Suprapubic skin (tissue), 4 donors: ENCODE measurements around the gene FOXO3. TPM values are rescaled to one million over a fixed set of nuclear protein-coding genes. Genes with fewer than 3 reads are reported as not detected.
A peak's percentile ranks its signal among the peaks of the same experiment; 100 is the strongest.

ENCODE experiments used
- DNase-seq, 2 donors: peaks; one replicate each; pipeline ENCODE4 v3.0.0-alpha.2; 2019; ENCODE audit warnings: low spot score in 2 of 2
- H3K27ac ChIP-seq: fragments of 200-600 bp; sonication (generic); one replicate; pipeline ENCODE4 v1.5.1; 2019
- H3K27me3 ChIP-seq: fragments of 200-600 bp; sonication (generic); one replicate; pipeline ENCODE4 v1.5.1; 2019
- H3K36me3 ChIP-seq: fragments of 200-600 bp; sonication (generic); one replicate; pipeline ENCODE4 v1.5.1; 2019
- H3K4me1 ChIP-seq: fragments of 200-600 bp; sonication (generic); one replicate; pipeline ENCODE4 v1.5.1; 2019
- H3K4me3 ChIP-seq: fragments of 200-600 bp; sonication (generic); one replicate; pipeline ENCODE4 v1.5.1; 2019; ENCODE audit warnings: mild to moderate bottlenecking
- H3K9me3 ChIP-seq: fragments of 200-600 bp; sonication (generic); one replicate; pipeline ENCODE4 v1.5.1; 2019
- CTCF ChIP-seq, 2 donors: fragments of 200-600 bp in 1 of 2; fragments of 450-650 bp in 1 of 2; sonication (generic) in 1 of 2; IDR thresholded peaks; one replicate each; pipeline ENCODE4 v1.5.1; 2016 to 2019; ENCODE audit warnings: antibody characterized with exemption in 2 of 2, mild to moderate bottlenecking in 1 of 2, moderate library complexity in 1 of 2
- EP300 ChIP-seq: sonication (generic); formaldehyde crosslinking; IDR thresholded peaks from one replicate; pipeline ENCODE4 v1.6.1; 2017; ENCODE audit warnings: antibody characterized with exemption
- POLR2A ChIP-seq, 2 donors: fragments of 450-650 bp; IDR thresholded peaks; one replicate each; pipeline ENCODE4 v1.6.1; 2017; ENCODE audit warnings: antibody characterized with exemption in 2 of 2, mild to moderate bottlenecking in 2 of 2, moderate library complexity in 2 of 2
- POLR2AphosphoS5 ChIP-seq, 3 donors: sonication (generic); formaldehyde crosslinking; IDR thresholded peaks; one replicate each; pipeline ENCODE4 v1.6.1; 2017; ENCODE audit warnings: antibody characterized with exemption in 3 of 3
- WGBS: methylation state at CpG from one replicate; pipeline ENCODE4 v1.1.5; 2018; 5-methylcytosine and 5-hydroxymethylcytosine counted together
- total RNA-seq, 4 donors: library from RNA; depleted of rRNA; stranded (reverse); fragments of >200 nt; gene quantifications; one replicate each; pipeline ENCODE4 v1.1.0, GENCODE V29; 2016

The FOXO3 gene
- total RNA-seq, 4 donors from 2014 or later, result 103 to 141 (median 121) TPM

DNA sequence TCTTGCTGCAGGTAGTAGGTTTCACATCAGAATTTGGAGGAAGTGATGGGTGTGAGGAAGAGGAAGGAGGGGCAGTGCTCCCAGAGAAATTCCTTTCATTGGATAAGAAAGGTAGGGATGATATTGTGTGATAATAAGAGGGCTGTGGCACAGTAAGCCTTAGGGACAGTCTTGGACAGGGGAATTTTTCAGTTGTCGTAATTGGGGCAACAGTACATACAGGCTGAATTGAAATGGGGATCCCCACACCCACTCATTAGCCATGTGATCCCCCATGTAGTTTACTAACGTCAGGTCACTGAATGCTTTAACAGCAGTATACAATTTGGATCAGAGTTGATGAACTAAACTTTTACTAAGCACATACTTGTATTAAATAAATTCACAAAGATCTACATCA is 79.4 kb downstream of the FOXO3 start:
- no peak for TF ChIP-seq CTCF (IDR thresholded peaks at IDR 0.05)
- TF ChIP-seq POLR2A (IDR thresholded peaks at IDR 0.05), result no peak
- Histone ChIP-seq H3K4me3 (no peak overlapping the region), H3K4me1 (peaks cover 39% of the 10 kb centered on the region), H3K27ac (no peak overlapping the region), H3K27me3 (no peaks in the 10 kb centered on the region), H3K36me3 (no peaks in the 10 kb centered on the region), H3K9me3 (no peaks in the 10 kb centered on the region)
- 65% methylated on average over 2 of the region's 2 CpGs for WGBS
- no peak for DNase-seq

DNA sequence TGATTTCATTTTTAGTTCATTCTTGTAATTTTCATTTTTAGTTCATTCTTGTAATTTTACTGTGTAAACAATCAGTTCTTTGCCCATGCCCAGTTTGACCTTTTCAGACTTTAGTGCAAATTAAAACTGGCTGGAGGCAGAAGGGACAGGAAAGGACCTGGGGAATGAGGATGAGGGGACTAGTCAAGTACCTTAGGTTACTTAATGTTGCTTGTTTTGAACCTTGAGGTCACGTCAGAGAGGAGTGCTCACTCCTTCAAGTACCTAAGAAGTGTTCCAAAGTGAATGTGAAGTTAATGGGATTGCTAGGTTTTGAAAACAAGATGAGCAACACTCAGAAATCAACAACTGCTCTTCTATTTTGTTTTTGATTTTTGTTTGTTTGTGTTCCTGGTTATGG is 82.5 kb downstream of the FOXO3 start:
- WGBS, result 94% methylated on average over 1 of the region's 1 CpG
- no peaks in the 10 kb centered on the region for H3K9me3 ChIP-seq
- no peak overlapping the region for H3K27ac ChIP-seq
- H3K27me3 ChIP-seq, result no peaks in the 10 kb centered on the region
- peaks cover 7% of the 10 kb centered on the region for H3K36me3 ChIP-seq
- no peak for TF ChIP-seq POLR2A (IDR thresholded peaks at IDR 0.05)
- no peak for TF ChIP-seq EP300
- no peak for TF ChIP-seq POLR2AphosphoS5 (IDR thresholded peaks at IDR 0.05)
- no peak for TF ChIP-seq CTCF (IDR thresholded peaks at IDR 0.05)
- no peak for DNase-seq
- H3K4me3 ChIP-seq, result no peak overlapping the region
- peaks cover 18% of the 10 kb centered on the region for H3K4me1 ChIP-seq

GRCh38 chr6:108644252-108644651 is 83.5 kb downstream of the FOXO3 start:
- H3K9me3 ChIP-seq, result no peaks in the 10 kb centered on the region
- peaks cover 8% of the 10 kb centered on the region for H3K36me3 ChIP-seq
- H3K4me3 ChIP-seq, result no peak overlapping the region
- H3K27me3 ChIP-seq, result no peaks in the 10 kb centered on the region
- WGBS, result 87% methylated on average over 4 of the region's 4 CpGs
- TF ChIP-seq CTCF (IDR thresholded peaks at IDR 0.05), result no peak
- no peak for TF ChIP-seq POLR2A (IDR thresholded peaks at IDR 0.05)
- TF ChIP-seq EP300, result no peak
- TF ChIP-seq POLR2AphosphoS5 (IDR thresholded peaks at IDR 0.05), result no peak
- H3K4me1 ChIP-seq, result peaks cover 18% of the 10 kb centered on the region
- no peak for DNase-seq
- no peak overlapping the region for H3K27ac ChIP-seq

GRCh38 chr6:108648191-108648590 is 87.5 kb downstream of the FOXO3 start:
- TF ChIP-seq CTCF (IDR thresholded peaks at IDR 0.05) (no peak), EP300 (no peak), POLR2AphosphoS5 (IDR thresholded peaks at IDR 0.05) (no peak), POLR2A (IDR thresholded peaks at IDR 0.05) (no peak)
- Histone ChIP-seq H3K27me3 (no peaks in the 10 kb centered on the region), H3K4me1 (peaks cover 49% of the 10 kb centered on the region), H3K4me3 (no peak overlapping the region), H3K27ac (no peak overlapping the region), H3K9me3 (no peaks in the 10 kb centered on the region), H3K36me3 (peaks cover 8% of the 10 kb centered on the region)
- DNase-seq, result no peak
- WGBS, result 89% methylated on average over 3 of the region's 3 CpGs

DNA sequence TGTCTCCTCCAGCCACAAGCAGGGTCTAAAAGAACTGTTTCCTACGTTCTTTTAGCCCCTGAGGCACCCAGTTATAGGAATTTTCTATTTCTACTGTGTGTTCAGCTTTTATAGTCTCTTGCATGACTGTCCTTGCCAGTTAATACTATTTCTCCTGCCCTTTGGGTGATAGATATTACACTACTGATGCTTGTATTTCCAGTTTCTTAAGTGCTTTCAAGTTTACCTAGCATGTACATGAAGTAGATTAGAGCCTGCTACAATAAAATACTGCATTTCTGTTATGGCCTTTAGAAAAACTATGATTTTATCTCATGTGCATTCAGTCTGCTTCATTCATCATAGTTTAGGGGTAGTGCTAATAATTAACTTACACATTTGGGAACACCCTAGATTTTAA is 89.6 kb downstream of the FOXO3 start:
- Histone ChIP-seq H3K27ac (peak overlapping the region; percentile 84), H3K4me3 (no peak overlapping the region), H3K27me3 (no peaks in the 10 kb centered on the region), H3K4me1 (peaks cover 58% of the 10 kb centered on the region), H3K36me3 (peaks cover 8% of the 10 kb centered on the region), H3K9me3 (no peaks in the 10 kb centered on the region)
- DNase-seq, result no peak
- TF ChIP-seq EP300 (no peak), POLR2AphosphoS5 (IDR thresholded peaks at IDR 0.05) (no peak)
- WGBS, result 52% methylated on average over 1 of the region's 1 CpG

DNA sequence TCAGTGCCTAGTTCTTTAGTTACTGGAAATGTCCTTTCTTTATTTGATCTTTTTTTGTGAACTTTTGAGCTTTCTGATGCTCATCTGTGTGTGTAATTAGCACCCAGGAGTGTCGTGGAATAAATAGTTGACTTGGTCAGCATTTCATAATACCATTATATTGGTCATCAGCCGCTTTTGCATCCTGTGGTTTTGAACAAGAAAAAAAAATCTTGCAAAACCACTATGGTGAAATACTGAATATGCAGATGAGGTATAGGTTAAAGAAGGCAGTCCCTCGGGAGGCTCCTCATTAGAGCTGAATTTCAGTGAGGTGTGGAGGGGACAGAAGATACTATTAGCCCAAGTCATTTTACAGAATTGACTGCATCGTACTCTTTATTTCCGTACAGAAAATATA is 90.1 kb downstream of the FOXO3 start:
- WGBS, result 56% methylated on average over 5 of the region's 5 CpGs
- no peaks in the 10 kb centered on the region for H3K9me3 ChIP-seq
- no peak overlapping the region for H3K4me3 ChIP-seq
- H3K27me3 ChIP-seq, result no peaks in the 10 kb centered on the region
- H3K4me1 ChIP-seq, result peaks cover 63% of the 10 kb centered on the region
- no peak for TF ChIP-seq CTCF (IDR thresholded peaks at IDR 0.05)
- no peak for TF ChIP-seq POLR2A (IDR thresholded peaks at IDR 0.05)
- TF ChIP-seq POLR2AphosphoS5 (IDR thresholded peaks at IDR 0.05), result no peak
- TF ChIP-seq EP300, result no peak
- no peak for DNase-seq
- peaks cover 8% of the 10 kb centered on the region for H3K36me3 ChIP-seq
- H3K27ac ChIP-seq, result peak overlapping the region; percentile 84
